GM18517 (cell line): ENCODE data around the gene FNDC11.

Experiments
- ATAC-seq: cut with Tn5 transposase; IDR thresholded peaks from one replicate; pipeline ENCODE4 v1.9.1; 2021; ENCODE audit warnings: mild to moderate bottlenecking, moderate library complexity; ENCODE audit not compliant: unreplicated experiment

Gene FNDC11

GRCh38 chr20:63539092-63539430 is 14.9 kb upstream of the FNDC11 start:
- no peak for ATAC-seq

- ATAC-seq = no peak
Measured at GRCh38 chr20:63539441-63540370, 14.3 kb upstream of the FNDC11 start.

GRCh38 chr20:63540417-63541186 is 13.4 kb upstream of the FNDC11 start:
- no peak for ATAC-seq

- no peak for ATAC-seq
Measured at GRCh38 chr20:63541371-63541770, 12.6 kb upstream of the FNDC11 start.

GRCh38 chr20:63542031-63542559 is 11.9 kb upstream of the FNDC11 start:
- no peak for ATAC-seq

GRCh38 chr20:63542696-63543095 is 11.3 kb upstream of the FNDC11 start:
- no peak for ATAC-seq

- no peak for ATAC-seq
Measured at GRCh38 chr20:63543131-63543530, 10.8 kb upstream of the FNDC11 start.

GRCh38 chr20:63543733-63544132 is 10.2 kb upstream of the FNDC11 start:
- no peak for ATAC-seq

- ATAC-seq = no peak
Measured at GRCh38 chr20:63544241-63544957, 9.6 kb upstream of the FNDC11 start.

- ATAC-seq = no peak
Measured at GRCh38 chr20:63544958-63545516, 8.9 kb upstream of the FNDC11 start.

GRCh38 chr20:63545814-63546213 is 8.1 kb upstream of the FNDC11 start:
- ATAC-seq = no peak

- no peak for ATAC-seq
Measured at GRCh38 chr20:63546256-63546955, 7.6 kb upstream of the FNDC11 start.

- ATAC-seq = no peak
Measured at GRCh38 chr20:63546956-63547724, 6.8 kb upstream of the FNDC11 start.

- ATAC-seq = no peak
Measured at GRCh38 chr20:63547725-63548480, 6.1 kb upstream of the FNDC11 start, which contains the start of gene SRMS. SRMS (minus strand) TSS chr20:63547749; CDS start chr20:63547463, 286 bp downstream.

- ATAC-seq = no peak
Measured at GRCh38 chr20:63548542-63548941, 5.4 kb upstream of the FNDC11 start.

- no peak for ATAC-seq
Measured at GRCh38 chr20:63549019-63549418, 4.9 kb upstream of the FNDC11 start.

GRCh38 chr20:63549679-63550282 is 4.2 kb upstream of the FNDC11 start:
- ATAC-seq = no peak

- ATAC-seq = no peak
Measured at GRCh38 chr20:63551068-63551467, 2.9 kb upstream of the FNDC11 start.
